Heart right ventricle (tissue), 16 donors: ENCODE data around the gene TPP2. TPM values are rescaled to one million over a fixed set of nuclear protein-coding genes. Genes with fewer than 3 reads are reported as not detected.

Experiments
- ATAC-seq, 8 donors: fragments of 200-7000 bp; cut with Tn5 transposase; one replicate each; pipeline ENCODE4 v1.9.1; 2020; ENCODE audit warnings: mild to moderate bottlenecking in 8 of 8, moderate library complexity in 8 of 8, moderate number of reproducible peaks in 1 of 8
- DNase-seq, 2 donors: peaks; one replicate each; pipeline ENCODE4 v3.0.0-alpha.2; 2020
- H3K27ac ChIP-seq, 10 donors: fragments of 200-600 bp; sonication (generic) in 2 of 10; one replicate each; pipeline versions ENCODE4 v1.5.0 to v1.8.0; 2020 to 2022; ENCODE audit warnings: mild to moderate bottlenecking in 3 of 10
- H3K27me3 ChIP-seq, 7 donors: fragments of 200-600 bp; one replicate each; pipeline ENCODE4 v1.8.0; 2021 to 2022; ENCODE audit warnings: mild to moderate bottlenecking in 2 of 7
- H3K36me3 ChIP-seq, 9 donors: fragments of 200-600 bp; sonication (generic) in 1 of 9; one replicate each; pipeline versions ENCODE4 v1.5.0 to v1.8.0; 2020 to 2022; ENCODE audit warnings: mild to moderate bottlenecking in 2 of 9
- H3K4me1 ChIP-seq, 9 donors: fragments of 200-600 bp; sonication (generic) in 1 of 9; one replicate each; pipeline versions ENCODE4 v1.5.0 to v1.8.0; 2020 to 2022; ENCODE audit warnings: mild to moderate bottlenecking in 4 of 9
- H3K4me3 ChIP-seq, 10 donors: fragments of 200-600 bp; sonication (generic) in 2 of 10; one replicate each; pipeline versions ENCODE4 v1.5.0 to v1.8.0; 2020 to 2022; ENCODE audit warnings: mild to moderate bottlenecking in 7 of 10, moderate library complexity in 2 of 10
- H3K9me3 ChIP-seq, 11 donors: fragments of 200-600 bp in 10 of 11; sonication (generic) in 2 of 11; one replicate each; pipeline versions ENCODE4 v1.5.0 to v1.8.0; 2013 to 2022; ENCODE audit warnings: mild to moderate bottlenecking in 2 of 11, control low read depth in 1 of 11, moderate library complexity in 1 of 11
- CTCF ChIP-seq, 9 donors: fragments of 200-600 bp; sonication (generic) in 2 of 9; IDR thresholded peaks; one replicate each; pipeline versions ENCODE4 v1.5.0 to v1.8.0; 2021 to 2022; ENCODE audit warnings: antibody characterized with exemption in 9 of 9, mild to moderate bottlenecking in 5 of 9, moderate library complexity in 1 of 9
- WGBS, 2 donors: extraction: QIAGEN DNeasy Blood & Tissue Kit; methylation state at CpG; one replicate each; pipeline ENCODE4 v1.1.7; 2013; ENCODE audit warnings: inconsistent platforms in 1 of 2; 5-methylcytosine and 5-hydroxymethylcytosine counted together
- intact Hi-C, 10 donors: fragments of 100-400 bp; cut with DNase I; formaldehyde crosslinking; loops; one replicate each; pipeline versions ENCODE4 v1.11.1 to v1.14.2; 2022
- polyA plus RNA-seq, 2 donors: library from polyadenylated mRNA; stranded (reverse); fragments of 200-250 nt; gene quantifications; one replicate each; pipeline ENCODE4 v1.2.3, GENCODE V29; 2013
- total RNA-seq, 10 donors: library from RNA; stranded (reverse); fragmentation: NEBNext Ultra II Directional in 3 of 10; extraction: Animal tissue kit (Norgen Biotek cat#: 25700) in 3 of 10; gene quantifications; one replicate each; pipeline versions ENCODE4 v1.2.1 to v1.2.4, GENCODE V29; 2021 to 2023
- donor health status: Arrhythmogenic right ventricular cardiomyopathy.
- donor health status: ischemic (EF 13 %, LVEDD 7.1; RV severe dilation, severe dysfunction).
- donor health status: healthy with polysubstance abuse.
- donor health status: DM: no; HTN: yes; CAD: no.
- donor health status: DM: no; HTN: no; CAD: no.
- donor health status: ischemic (EF 25% LVEDD 6.9; RV normal size, moderate dysfunction).
- donor health status: ischemic (EF 25% LVEDD 5.7; RV mildly dilated, moderate dysfunction).
- donor health status: healthy.
- donor health status: DM: yes; HTN: yes; CAD: no.
- donor health status: Ischemic cardiomyopathy.
- donor health status: ischemic (EF 35%, LVEDD 5.7; RV mildly dilated, moderate dysfunction).
- donor health status: nonischemic (EF 11% LVEDD 7.7; RV severe dilation, severe dysfunction).
- donor health status: DM: yes; HTN: yes; CAD: no.
- donor health status: PGD.
- donor health status: ischemic (EF 29% LVEDD 5.4; RV normal size, mild dysfunction).
- donor health status: nonischemic (EF 23%, LVEDD 6.1; RV moderate dilation, normal function).

TPP2 gene
- total and polyA plus RNA-seq, 12 donors, result 13.2 to 36.8 (median 31.1) TPM

GRCh38 chr13:102724923-102725322 lies 128.1 kb downstream of the TPP2 start:
- Histone ChIP-seq H3K27me3 (no peaks in the 10 kb centered on the region), H3K36me3 (no peaks in the 10 kb centered on the region), H3K27ac (no peak overlapping the region), H3K4me3 (no peak overlapping the region), H3K4me1 (peaks cover 0 to 6% (median 0%) of the 10 kb centered on the region in 9 donors), H3K9me3 (peaks cover 0 to 5% (median 0%) of the 10 kb centered on the region in 11 donors)
- 64 to 73% methylated on average over 6 of the region's 6 CpGs for WGBS, 2 donors
- intact Hi-C loops, result loop anchor here in 7 of 10 donors (5.0 to 10.0 kb wide), 5 partner anchors 133 to 148 kb away; no protein-coding TSS in a partner anchor
- peak in 7 of 9 donors; percentile 12 to 44 (median 38) for TF ChIP-seq CTCF (IDR thresholded peaks at IDR 0.05)
- no peak for DNase-seq
- ATAC-seq, result peak in 3 of 8 donors; percentile 48 to 70 (median 63)

- no peak for ATAC-seq
These were observed 129.6 kb downstream of the TPP2 start for GRCh38 chr13:102726430-102726829.

More at GRCh38 chr13:102726430-102726829, 129.6 kb downstream of the TPP2 start:
- peaks cover 0 to 11% (median 0%) of the 10 kb centered on the region in 9 donors for H3K4me1 ChIP-seq
- 74 to 84% methylated on average over 2 of the region's 2 CpGs for WGBS, 2 donors
- no peaks in the 10 kb centered on the region for H3K27me3 ChIP-seq
- H3K27ac ChIP-seq, result no peak overlapping the region
- peaks cover 0 to 6% (median 0%) of the 10 kb centered on the region in 11 donors for H3K9me3 ChIP-seq
- no peak overlapping the region for H3K4me3 ChIP-seq
- no peak for TF ChIP-seq CTCF (IDR thresholded peaks at IDR 0.05)
- H3K36me3 ChIP-seq, result no peaks in the 10 kb centered on the region
- intact Hi-C loops, result loop anchor here in 4 of 10 donors (5.0 to 10.0 kb wide), 4 partner anchors 139 to 149 kb away; no protein-coding TSS in a partner anchor
- DNase-seq, result no peak

Other genes starting within 250 kb of the TPP2 start
- 1 to 10 TPM; 2.8 to 7.8 (median 5.9) TPM for gene FGF14, start 194.9 kb upstream of the TPP2 start, total RNA-seq
- under 1 TPM; 0.20 to 0.29 TPM for gene FGF14, start 194.9 kb upstream of the TPP2 start, polyA plus RNA-seq
- gene METTL21C, start 98.1 kb downstream of the TPP2 start, total RNA-seq, result not detected
- gene METTL21C, start 98.1 kb downstream of the TPP2 start, polyA plus RNA-seq, result not detected
- 10 to 100 TPM in 2 of 10 donors, 1 to 10 TPM in 8; 3.9 to 12.3 (median 7.6) TPM for gene TEX30, start 176.8 kb downstream of the TPP2 start, total RNA-seq
- gene TEX30, start 176.8 kb downstream of the TPP2 start, polyA plus RNA-seq, result 10 to 100 TPM; 12.2 to 12.4 TPM
- 1 to 10 TPM; 1.9 to 3.6 (median 2.8) TPM for gene POGLUT2, start 202.0 kb downstream of the TPP2 start, total RNA-seq
- 1 to 10 TPM; 2.9 to 5.4 TPM for gene POGLUT2, start 202.0 kb downstream of the TPP2 start, polyA plus RNA-seq
- 10 to 100 TPM; 21.1 to 37.3 (median 28.3) TPM for gene BIVM, start 202.1 kb downstream of the TPP2 start, total RNA-seq
- 10 to 100 TPM in 1 of 2 donors, 1 to 10 TPM in 1; 6.7 to 31.4 TPM for gene BIVM, start 202.1 kb downstream of the TPP2 start, polyA plus RNA-seq
- 10 to 100 TPM; 26.5 to 37.7 (median 33.4) TPM for gene ERCC5, start 249.0 kb downstream of the TPP2 start, total RNA-seq
- 10 to 100 TPM; 18.1 to 59.5 TPM for gene ERCC5, start 249.0 kb downstream of the TPP2 start, polyA plus RNA-seq